HL-60 (cell line): Measurements from ENCODE around the gene DPY19L3.

ENCODE experiments used
- DNase-seq, 2 experiments: peaks; one replicate each; pipeline ENCODE4 v3.0.0-alpha.2; 2010 to 2020; ENCODE audit warnings: low read depth in 1 of 2, low spot score in 1 of 2
- H3K27ac ChIP-seq: fragments of 250-450 bp; sonication (Bioruptor Pico); replicated peaks from 2 replicates; pipeline ENCODE4 v1.5.1; 2020; ENCODE audit warnings: mild to moderate bottlenecking, moderate library complexity
- H3K27me3 ChIP-seq: fragments of 250-450 bp; sonication (Bioruptor Pico); 2 replicates; pipeline ENCODE4 v1.5.1; 2021; ENCODE audit warnings: mild to moderate bottlenecking, moderate library complexity; ENCODE audit not compliant: insufficient read depth, poor library complexity, severe bottlenecking
- H3K4me3 ChIP-seq: replicated peaks from 2 replicates; pipeline ENCODE4 v1.5.1; 2011; ENCODE audit warnings: mild to moderate bottlenecking, control low read depth, low read length; ENCODE audit not compliant: insufficient read depth
- CTCF ChIP-seq: IDR thresholded peaks from one replicate; pipeline ENCODE4 v1.5.1; 2011; ENCODE audit warnings: low read length, control low read depth, inconsistent platforms; ENCODE audit not compliant: insufficient read depth
- GABPA ChIP-seq: IDR thresholded peaks from 2 replicates; pipeline ENCODE4 v1.6.1; 2012; ENCODE audit warnings: low read depth
- POLR2AphosphoS5 ChIP-seq: IDR thresholded peaks from 2 replicates; pipeline ENCODE4 v1.6.1; 2012; ENCODE audit warnings: low read depth
- REST ChIP-seq: IDR thresholded peaks from 2 replicates; pipeline ENCODE4 v1.6.1; 2012; ENCODE audit warnings: low read depth; ENCODE audit not compliant: insufficient replicate concordance
- SPI1 ChIP-seq: IDR thresholded peaks from 2 replicates; pipeline ENCODE4 v1.6.1; 2012; ENCODE audit warnings: low read depth, mild to moderate bottlenecking, borderline replicate concordance

DPY19L3 gene

GRCh38 chr19:32359581-32359980, 46.0 kb upstream of the DPY19L3 start:
- no peak for DNase-seq
- no peak overlapping the region for H3K27ac ChIP-seq
- no peak overlapping the region for H3K4me3 ChIP-seq
- TF ChIP-seq GABPA (no peak), POLR2AphosphoS5 (no peak), REST (no peak), CTCF (no peak), SPI1 (no peak)
- no peaks in the 10 kb centered on the region for H3K27me3 ChIP-seq

- Histone ChIP-seq H3K27ac (no peak overlapping the region), H3K27me3 (no peaks in the 10 kb centered on the region), H3K4me3 (no peak overlapping the region)
- TF ChIP-seq CTCF: no peak
- no peak for TF ChIP-seq REST
- TF ChIP-seq POLR2AphosphoS5: no peak
- no peak for TF ChIP-seq GABPA
- DNase-seq: no peak
Measured at GRCh38 chr19:32361574-32362317, 43.8 kb upstream of the DPY19L3 start.

- TF ChIP-seq SPI1: no peak
- TF ChIP-seq CTCF: no peak
- TF ChIP-seq REST: no peak
- no peak for TF ChIP-seq GABPA
- TF ChIP-seq POLR2AphosphoS5: no peak
- DNase-seq: no peak
- Histone ChIP-seq H3K4me3 (no peak overlapping the region), H3K27ac (no peak overlapping the region), H3K27me3 (no peaks in the 10 kb centered on the region)
Measured at GRCh38 chr19:32362318-32362691, 43.3 kb upstream of the DPY19L3 start.
